ENCODE data around the gene SERPINA3. TPM values are rescaled to one million over a fixed set of nuclear protein-coding genes. Genes with fewer than 3 reads are reported as not detected.

The SERPINA3 gene
- total RNA-seq, 1 donor from 2014 or later = not detected

GRCh38 chr14:94663965-94664704, 51.9 kb downstream of the SERPINA3 start:
- H3K27ac ChIP-seq = no peak overlapping the region
- H3K9me3 Mint-ChIP-seq = no peaks in the 10 kb centered on the region
- no peak for TF ChIP-seq EZH2 (IDR thresholded peaks at IDR 0.05)
- no peak for TF ChIP-seq CTCF (IDR thresholded peaks at IDR 0.05)
- no peak for TF ChIP-seq EZH2phosphoT487 (IDR thresholded peaks at IDR 0.05)

GRCh38 chr14:94665121-94665520, 52.9 kb downstream of the SERPINA3 start:
- TF ChIP-seq EZH2 (IDR thresholded peaks at IDR 0.05) (no peak), EZH2phosphoT487 (IDR thresholded peaks at IDR 0.05) (no peak), CTCF (IDR thresholded peaks at IDR 0.05) (no peak)
- Histone ChIP-seq H3K9me3 (ENCODE audit: low read depth) (no peaks in the 10 kb centered on the region), H3K27me3 (no peaks in the 10 kb centered on the region), H3K79me2 (ENCODE audit: low read depth) (no peaks in the 10 kb centered on the region), H3K4me1 (no peaks in the 10 kb centered on the region), H3K27ac (no peak overlapping the region), H2AFZ (replicated peaks) (no peak overlapping the region), H3K4me3 (no peak overlapping the region), H3F3A (ENCODE audit: low read depth) (no peaks in the 10 kb centered on the region), H3K9ac (no peak overlapping the region), H3K4me2 (no peak overlapping the region), H3K36me3 (no peaks in the 10 kb centered on the region), H4K20me1 (ENCODE audit: low read depth) (no peaks in the 10 kb centered on the region)
- Mint-ChIP-seq H3K27ac (no peak overlapping the region), H3K4me3 (no peak overlapping the region), H3K27me3 (ENCODE audit: insufficient read depth, low read depth) (peaks cover 3% of the 10 kb centered on the region), H3K4me1 (no peaks in the 10 kb centered on the region), H3K9me3 (no peaks in the 10 kb centered on the region), H3K36me3 (no peaks in the 10 kb centered on the region)
- DNase-seq (ENCODE audit: low spot score) = no peak

More at GRCh38 chr14:94663965-94664704, 51.9 kb downstream of the SERPINA3 start:
- H3F3A ChIP-seq (ENCODE audit: low read depth) = no peaks in the 10 kb centered on the region
- Mint-ChIP-seq H3K4me1 (no peaks in the 10 kb centered on the region), H3K27me3 (ENCODE audit: insufficient read depth, low read depth) (peaks cover 3% of the 10 kb centered on the region), H3K4me3 (no peak overlapping the region), H3K27ac (no peak overlapping the region), H3K36me3 (no peaks in the 10 kb centered on the region)
- H3K9ac ChIP-seq = no peak overlapping the region
- H3K9me3 ChIP-seq (ENCODE audit: low read depth) = no peaks in the 10 kb centered on the region
- H4K20me1 ChIP-seq (ENCODE audit: low read depth) = no peaks in the 10 kb centered on the region
- H3K4me1 ChIP-seq = no peaks in the 10 kb centered on the region
- no peaks in the 10 kb centered on the region for H3K27me3 ChIP-seq
- H2AFZ ChIP-seq (replicated peaks) = no peak overlapping the region
- no peak overlapping the region for H3K4me3 ChIP-seq
- no peak overlapping the region for H3K4me2 ChIP-seq
- DNase-seq (ENCODE audit: low spot score) = no peak
- no peaks in the 10 kb centered on the region for H3K36me3 ChIP-seq
- H3K79me2 ChIP-seq (ENCODE audit: low read depth) = no peaks in the 10 kb centered on the region

GRCh38 chr14:94665544-94665943, 53.4 kb downstream of the SERPINA3 start:
- no peak for DNase-seq (ENCODE audit: low spot score)
- H3K9ac ChIP-seq = no peak overlapping the region
- H3K27ac ChIP-seq = no peak overlapping the region
- H3K4me1 Mint-ChIP-seq = no peaks in the 10 kb centered on the region
- H3F3A ChIP-seq (ENCODE audit: low read depth) = no peaks in the 10 kb centered on the region
- no peak overlapping the region for H3K4me3 ChIP-seq
- no peaks in the 10 kb centered on the region for H3K9me3 Mint-ChIP-seq
- no peaks in the 10 kb centered on the region for H3K27me3 ChIP-seq
- H2AFZ ChIP-seq (replicated peaks) = no peak overlapping the region
- no peaks in the 10 kb centered on the region for H3K36me3 ChIP-seq
- H3K4me2 ChIP-seq = no peak overlapping the region
- no peaks in the 10 kb centered on the region for H3K79me2 ChIP-seq (ENCODE audit: low read depth)
- H3K9me3 ChIP-seq (ENCODE audit: low read depth) = no peaks in the 10 kb centered on the region
- no peaks in the 10 kb centered on the region for H4K20me1 ChIP-seq (ENCODE audit: low read depth)
- H3K4me1 ChIP-seq = no peaks in the 10 kb centered on the region
- no peak overlapping the region for H3K4me3 Mint-ChIP-seq
- TF ChIP-seq CTCF (IDR thresholded peaks at IDR 0.05) = no peak
- no peak for TF ChIP-seq EZH2 (IDR thresholded peaks at IDR 0.05)
- no peak for TF ChIP-seq EZH2phosphoT487 (IDR thresholded peaks at IDR 0.05)
- no peaks in the 10 kb centered on the region for H3K27me3 Mint-ChIP-seq (ENCODE audit: insufficient read depth, low read depth)
- no peaks in the 10 kb centered on the region for H3K36me3 Mint-ChIP-seq
- H3K27ac Mint-ChIP-seq = no peak overlapping the region
